Smooth muscle cell (in vitro differentiated cells): ENCODE measurements around the gene KCNJ18. TPM values are rescaled to one million over a fixed set of nuclear protein-coding genes. Genes with fewer than 3 reads are reported as not detected.
"Not testable (repeated sequence)": the region's sequence is repeated elsewhere in the genome, so short reads cannot be mapped to it uniquely, and the experiment has no call there.

ENCODE experiments used
- DNase-seq: peaks from one replicate; lab custom pipeline; 2025; ENCODE audit not compliant: unreplicated experiment; lab: John Stamatoyannopoulos, UW
- H2AFZ ChIP-seq: fragments of 200-600 bp; sonication (generic); 2 replicates; pipeline ENCODE4 v1.6.0; 2016; ENCODE audit warnings: antibody characterized with exemption, low read depth, mild to moderate bottlenecking
- H3F3A ChIP-seq: fragments of 200-600 bp; sonication (generic); 2 replicates; pipeline ENCODE4 v1.6.0; 2017; ENCODE audit warnings: antibody characterized with exemption, low read depth
- H3K27ac ChIP-seq: fragments of 200-600 bp; sonication (generic); 2 replicates; pipeline ENCODE4 v1.5.1; 2016; ENCODE audit warnings: low read depth, mild to moderate bottlenecking
- H3K27me3 ChIP-seq: fragments of 200-600 bp; sonication (generic); 2 replicates; pipeline ENCODE4 v1.6.1; 2016; ENCODE audit warnings: low read depth, mild to moderate bottlenecking
- H3K36me3 ChIP-seq: fragments of 200-600 bp; sonication (generic); 2 replicates; pipeline ENCODE4 v1.5.1; 2016; ENCODE audit warnings: low read depth
- H3K4me1 ChIP-seq: fragments of 200-600 bp; sonication (generic); 2 replicates; pipeline ENCODE4 v1.5.1; 2016; ENCODE audit warnings: low read depth
- H3K4me2 ChIP-seq: fragments of 200-600 bp; sonication (generic); 2 replicates; pipeline ENCODE4 v1.6.0; 2016; ENCODE audit warnings: mild to moderate bottlenecking
- H3K4me3 ChIP-seq: fragments of 200-600 bp; sonication (generic); 2 replicates; pipeline ENCODE4 v1.5.1; 2016; ENCODE audit warnings: mild to moderate bottlenecking
- H3K79me2 ChIP-seq: fragments of 200-600 bp; sonication (generic); 2 replicates; pipeline ENCODE4 v1.6.0; 2016; ENCODE audit warnings: low read depth, mild to moderate bottlenecking
- H3K9ac ChIP-seq: fragments of 200-600 bp; sonication (generic); 2 replicates; pipeline ENCODE4 v1.6.0; 2016; ENCODE audit warnings: low read depth
- H3K9me3 ChIP-seq: fragments of 200-600 bp; sonication (generic); replicated peaks from 2 replicates; pipeline ENCODE4 v1.5.1; 2016; ENCODE audit warnings: low read depth
- H4K20me1 ChIP-seq: fragments of 200-600 bp; sonication (generic); 2 replicates; pipeline ENCODE4 v1.6.0; 2016; ENCODE audit warnings: low read depth
- WGBS: methylation state at CpG from one replicate; pipeline ENCODE4 v1.1.7; 2016; ENCODE audit warnings: low lambda C conversion rate; 5-methylcytosine and 5-hydroxymethylcytosine counted together
- polyA plus RNA-seq: library from polyadenylated mRNA; unstranded; fragments of >200 nt; fragmentation: Nextera tagmentation; extraction: Ambion mirVana; gene quantifications from 2 replicates; pipeline ENCODE4 v1.2.1, GENCODE V29; 2016
- total RNA-seq: library from RNA; depleted of rRNA; stranded (reverse); fragments of >200 nt; gene quantifications from 2 replicates; pipeline ENCODE4 v1.2.3, GENCODE V29; 2014

Gene KCNJ18
- total RNA-seq = not detected in 2 replicates
- polyA plus RNA-seq = not detected in 2 replicates

GRCh38 chr17:21691883-21692703 is at the start of gene KCNJ18:
Gene KCNJ18, plus strand, starts transcription at chr17:21692523. Its CDS starts 10,264 bp downstream, at chr17:21702787.
- not testable (repeated sequence) for H3K4me3 ChIP-seq, H3K36me3 ChIP-seq, DNase-seq, H3K27me3 ChIP-seq, H4K20me1 ChIP-seq, H3K9ac ChIP-seq, H3K9me3 ChIP-seq, H3F3A ChIP-seq, H3K79me2 ChIP-seq, H2AFZ ChIP-seq, H3K4me2 ChIP-seq, H3K27ac ChIP-seq, H3K4me1 ChIP-seq
- 69% methylated on average over 18 of the region's 18 CpGs for WGBS

- 66% methylated on average over 6 of the region's 6 CpGs for WGBS
- H3K36me3 ChIP-seq, H3K4me1 ChIP-seq: not testable (repeated sequence)
Observed at GRCh38 chr17:21648125-21648524, 44.2 kb upstream of the KCNJ18 start.

GRCh38 chr17:21650043-21650442 is 42.3 kb upstream of the KCNJ18 start:
- H3K9ac ChIP-seq, H3F3A ChIP-seq, H3K4me1 ChIP-seq, H3K9me3 ChIP-seq, H3K79me2 ChIP-seq, H3K36me3 ChIP-seq, H4K20me1 ChIP-seq, H2AFZ ChIP-seq, H3K27ac ChIP-seq, DNase-seq, H3K4me3 ChIP-seq, H3K4me2 ChIP-seq, H3K27me3 ChIP-seq: not testable (repeated sequence)
- WGBS = 53% methylated on average over 1 of the region's 1 CpG

More at GRCh38 chr17:21648125-21648524, 44.2 kb upstream of the KCNJ18 start:
- not testable (repeated sequence) for H3K27ac ChIP-seq, H4K20me1 ChIP-seq, H2AFZ ChIP-seq, H3F3A ChIP-seq, H3K4me3 ChIP-seq, H3K4me2 ChIP-seq, H3K9me3 ChIP-seq, DNase-seq, H3K9ac ChIP-seq, H3K79me2 ChIP-seq, H3K27me3 ChIP-seq

- H3K36me3 ChIP-seq, H3K27ac ChIP-seq, H3K9me3 ChIP-seq, H4K20me1 ChIP-seq, H3K4me1 ChIP-seq, H3F3A ChIP-seq, H3K27me3 ChIP-seq, H3K4me3 ChIP-seq, H3K79me2 ChIP-seq, H3K9ac ChIP-seq, H2AFZ ChIP-seq, DNase-seq, H3K4me2 ChIP-seq: not testable (repeated sequence)
- 30% methylated on average over 3 of the region's 4 CpGs for WGBS
Observed at GRCh38 chr17:21652049-21652448, 40.3 kb upstream of the KCNJ18 start.

GRCh38 chr17:21653211-21653610 is 39.1 kb upstream of the KCNJ18 start:
- H4K20me1 ChIP-seq, H3K27me3 ChIP-seq, H3F3A ChIP-seq, H3K79me2 ChIP-seq, H3K4me1 ChIP-seq, H3K4me2 ChIP-seq, DNase-seq, H3K4me3 ChIP-seq, H3K36me3 ChIP-seq, H3K9me3 ChIP-seq, H3K27ac ChIP-seq, H2AFZ ChIP-seq, H3K9ac ChIP-seq: not testable (repeated sequence)
- WGBS = 91% methylated on average over 7 of the region's 10 CpGs

- DNase-seq, H3K27ac ChIP-seq, H3K9ac ChIP-seq, H2AFZ ChIP-seq, H4K20me1 ChIP-seq, H3K9me3 ChIP-seq, H3K4me3 ChIP-seq, H3K79me2 ChIP-seq, H3K4me2 ChIP-seq, H3K27me3 ChIP-seq, H3K4me1 ChIP-seq, H3F3A ChIP-seq, H3K36me3 ChIP-seq: not testable (repeated sequence)
- 88% methylated on average over 46 of the region's 47 CpGs for WGBS
Observed at GRCh38 chr17:21656518-21657309, 35.6 kb upstream of the KCNJ18 start.

DNA sequence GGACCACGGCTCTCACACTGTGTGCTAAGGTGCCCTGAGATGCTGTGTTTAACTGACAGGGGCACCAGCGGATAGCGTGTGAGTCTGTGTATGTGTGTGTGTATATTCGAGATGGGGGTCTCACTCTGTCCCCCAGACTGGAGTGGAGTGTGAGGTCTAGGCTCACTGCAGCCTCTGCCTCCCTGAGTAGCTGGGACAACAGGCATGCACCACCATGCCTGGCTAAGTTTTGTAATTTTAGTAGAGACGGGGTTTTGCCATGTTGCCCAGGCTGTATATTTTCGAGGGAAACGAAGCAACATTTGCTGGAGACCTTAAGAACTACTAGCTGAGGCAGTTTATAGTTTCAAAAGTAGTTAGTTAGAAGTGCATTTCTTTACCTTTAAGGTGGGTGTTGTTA is 32.7 kb upstream of the KCNJ18 start:
- not testable (repeated sequence) for H3K36me3 ChIP-seq, H3K4me3 ChIP-seq, H3K4me2 ChIP-seq, DNase-seq, H3K9ac ChIP-seq, H3K27me3 ChIP-seq, H4K20me1 ChIP-seq, H2AFZ ChIP-seq, H3K4me1 ChIP-seq, H3K79me2 ChIP-seq, H3F3A ChIP-seq, H3K27ac ChIP-seq, H3K9me3 ChIP-seq
- WGBS = 57% methylated on average over 6 of the region's 7 CpGs

GRCh38 chr17:21661455-21661854 is 30.9 kb upstream of the KCNJ18 start:
- not testable (repeated sequence) for H3K4me2 ChIP-seq, H3K27ac ChIP-seq, H3F3A ChIP-seq, H3K9ac ChIP-seq, H4K20me1 ChIP-seq, H3K36me3 ChIP-seq, H2AFZ ChIP-seq, H3K27me3 ChIP-seq, H3K4me1 ChIP-seq, H3K9me3 ChIP-seq, H3K4me3 ChIP-seq, DNase-seq, H3K79me2 ChIP-seq
- WGBS = 46% methylated on average over 1 of the region's 1 CpG
